Suprapubic skin (tissue), 4 donors: Measurements from ENCODE around the gene DCUN1D3. TPM values are rescaled to one million over a fixed set of nuclear protein-coding genes. Genes with fewer than 3 reads are reported as not detected.
"Not testable (repeated sequence)": the region's sequence is repeated elsewhere in the genome, so short reads cannot be mapped to it uniquely, and the experiment has no call there.

ENCODE experiments used
- DNase-seq, 2 donors: peaks; one replicate each; pipeline ENCODE4 v3.0.0-alpha.2; 2019; ENCODE audit warnings: low spot score in 2 of 2
- H3K27ac ChIP-seq: fragments of 200-600 bp; sonication (generic); one replicate; pipeline ENCODE4 v1.5.1; 2019
- H3K27me3 ChIP-seq: fragments of 200-600 bp; sonication (generic); one replicate; pipeline ENCODE4 v1.5.1; 2019
- H3K36me3 ChIP-seq: fragments of 200-600 bp; sonication (generic); one replicate; pipeline ENCODE4 v1.5.1; 2019
- H3K4me1 ChIP-seq: fragments of 200-600 bp; sonication (generic); one replicate; pipeline ENCODE4 v1.5.1; 2019
- H3K4me3 ChIP-seq: fragments of 200-600 bp; sonication (generic); one replicate; pipeline ENCODE4 v1.5.1; 2019; ENCODE audit warnings: mild to moderate bottlenecking
- H3K9me3 ChIP-seq: fragments of 200-600 bp; sonication (generic); one replicate; pipeline ENCODE4 v1.5.1; 2019
- EP300 ChIP-seq: sonication (generic); formaldehyde crosslinking; IDR thresholded peaks from one replicate; pipeline ENCODE4 v1.6.1; 2017; ENCODE audit warnings: antibody characterized with exemption
- POLR2A ChIP-seq, 2 donors: fragments of 450-650 bp; IDR thresholded peaks; one replicate each; pipeline ENCODE4 v1.6.1; 2017; ENCODE audit warnings: antibody characterized with exemption in 2 of 2, mild to moderate bottlenecking in 2 of 2, moderate library complexity in 2 of 2
- POLR2AphosphoS5 ChIP-seq, 3 donors: sonication (generic); formaldehyde crosslinking; IDR thresholded peaks; one replicate each; pipeline ENCODE4 v1.6.1; 2017; ENCODE audit warnings: antibody characterized with exemption in 3 of 3
- WGBS: methylation state at CpG from one replicate; pipeline ENCODE4 v1.1.5; 2018; 5-methylcytosine and 5-hydroxymethylcytosine counted together
- total RNA-seq, 4 donors: library from RNA; depleted of rRNA; stranded (reverse); fragments of >200 nt; gene quantifications; one replicate each; pipeline ENCODE4 v1.1.0, GENCODE V29; 2016
- TF ChIP-seq, protein P1 (sequence below), 2 donors: fragments of 200-600 bp in 1 of 2; fragments of 450-650 bp in 1 of 2; sonication (generic) in 1 of 2; IDR thresholded peaks; one replicate each; pipeline ENCODE4 v1.5.1; 2016 to 2019; ENCODE audit warnings: antibody characterized with exemption in 2 of 2, mild to moderate bottlenecking in 1 of 2, moderate library complexity in 1 of 2

The DCUN1D3 gene
- 10 to 100 TPM; 16.6 to 31.8 (median 21.1) TPM for total RNA-seq

- DNase-seq: peak; percentile 97 to 98
- WGBS: under 1% methylated on average over 46 of the region's 62 CpGs
- H3K4me1 ChIP-seq: peaks cover 67% of the 10 kb centered on the region
- H3K27me3 ChIP-seq: no peaks in the 10 kb centered on the region
- H3K36me3 ChIP-seq: peaks cover 8% of the 10 kb centered on the region
- TF ChIP-seq POLR2AphosphoS5 (IDR thresholded peaks at IDR 0.05) (peak; percentile 75 to 92 (median 76)), EP300 (no peak), POLR2A (IDR thresholded peaks at IDR 0.05) (peak; percentile 54 to 88)
- TF ChIP-seq, protein P1, sequence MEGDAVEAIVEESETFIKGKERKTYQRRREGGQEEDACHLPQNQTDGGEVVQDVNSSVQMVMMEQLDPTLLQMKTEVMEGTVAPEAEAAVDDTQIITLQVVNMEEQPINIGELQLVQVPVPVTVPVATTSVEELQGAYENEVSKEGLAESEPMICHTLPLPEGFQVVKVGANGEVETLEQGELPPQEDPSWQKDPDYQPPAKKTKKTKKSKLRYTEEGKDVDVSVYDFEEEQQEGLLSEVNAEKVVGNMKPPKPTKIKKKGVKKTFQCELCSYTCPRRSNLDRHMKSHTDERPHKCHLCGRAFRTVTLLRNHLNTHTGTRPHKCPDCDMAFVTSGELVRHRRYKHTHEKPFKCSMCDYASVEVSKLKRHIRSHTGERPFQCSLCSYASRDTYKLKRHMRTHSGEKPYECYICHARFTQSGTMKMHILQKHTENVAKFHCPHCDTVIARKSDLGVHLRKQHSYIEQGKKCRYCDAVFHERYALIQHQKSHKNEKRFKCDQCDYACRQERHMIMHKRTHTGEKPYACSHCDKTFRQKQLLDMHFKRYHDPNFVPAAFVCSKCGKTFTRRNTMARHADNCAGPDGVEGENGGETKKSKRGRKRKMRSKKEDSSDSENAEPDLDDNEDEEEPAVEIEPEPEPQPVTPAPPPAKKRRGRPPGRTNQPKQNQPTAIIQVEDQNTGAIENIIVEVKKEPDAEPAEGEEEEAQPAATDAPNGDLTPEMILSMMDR (IDR thresholded peaks at IDR 0.05): no peak
- peak within 1 kb of the TSS; percentile 97 for H3K27ac ChIP-seq
- H3K4me3 ChIP-seq: peak within 1 kb of the TSS; percentile 61
- no peaks in the 10 kb centered on the region for H3K9me3 ChIP-seq
Measured at GRCh38 chr16:20900299-20901067, at the start of gene DCUN1D3, which contains the start of gene LYRM1. Gene DCUN1D3 (minus strand): TSS chr16:20900358. CDS start chr16:20862538, 37,820 bp downstream. Gene LYRM1 (plus strand): TSS chr16:20900771. CDS start chr16:20915556, 14,785 bp downstream.

GRCh38 chr16:20949660-20950059 lies 49.5 kb upstream of the DCUN1D3 start:
- Histone ChIP-seq H3K36me3 (no peaks in the 10 kb centered on the region), H3K9me3 (no peaks in the 10 kb centered on the region), H3K4me3 (no peak overlapping the region), H3K27me3 (no peaks in the 10 kb centered on the region), H3K27ac (no peak overlapping the region), H3K4me1 (no peaks in the 10 kb centered on the region)
- 81% methylated on average over 3 of the region's 3 CpGs for WGBS
- DNase-seq: no peak
- TF ChIP-seq EP300 (no peak), POLR2AphosphoS5 (IDR thresholded peaks at IDR 0.05) (no peak), POLR2A (IDR thresholded peaks at IDR 0.05) (no peak)
- TF ChIP-seq, protein P1 (IDR thresholded peaks at IDR 0.05): no peak

GRCh38 chr16:20948444-20948843 lies 48.3 kb upstream of the DCUN1D3 start:
- 88% methylated on average over 9 of the region's 9 CpGs for WGBS
- Histone ChIP-seq H3K9me3 (no peaks in the 10 kb centered on the region), H3K27me3 (no peaks in the 10 kb centered on the region), H3K27ac (no peak overlapping the region), H3K4me1 (no peaks in the 10 kb centered on the region), H3K4me3 (no peak overlapping the region), H3K36me3 (no peaks in the 10 kb centered on the region)
- TF ChIP-seq EP300 (no peak), POLR2A (IDR thresholded peaks at IDR 0.05) (no peak), POLR2AphosphoS5 (IDR thresholded peaks at IDR 0.05) (no peak)
- TF ChIP-seq, protein P1 (IDR thresholded peaks at IDR 0.05): no peak
- DNase-seq: no peak

GRCh38 chr16:20946015-20946629 lies 46.0 kb upstream of the DCUN1D3 start:
- no peak overlapping the region for H3K4me3 ChIP-seq
- no peaks in the 10 kb centered on the region for H3K27me3 ChIP-seq
- no peak for TF ChIP-seq EP300
- no peak for TF ChIP-seq POLR2AphosphoS5 (IDR thresholded peaks at IDR 0.05)
- TF ChIP-seq POLR2A (IDR thresholded peaks at IDR 0.05): no peak
- TF ChIP-seq, protein P1 (IDR thresholded peaks at IDR 0.05): no peak
- no peaks in the 10 kb centered on the region for H3K9me3 ChIP-seq
- no peaks in the 10 kb centered on the region for H3K36me3 ChIP-seq
- no peaks in the 10 kb centered on the region for H3K4me1 ChIP-seq
- 90% methylated on average over 8 of the region's 8 CpGs for WGBS
- H3K27ac ChIP-seq: no peak overlapping the region
- no peak for DNase-seq

DNA sequence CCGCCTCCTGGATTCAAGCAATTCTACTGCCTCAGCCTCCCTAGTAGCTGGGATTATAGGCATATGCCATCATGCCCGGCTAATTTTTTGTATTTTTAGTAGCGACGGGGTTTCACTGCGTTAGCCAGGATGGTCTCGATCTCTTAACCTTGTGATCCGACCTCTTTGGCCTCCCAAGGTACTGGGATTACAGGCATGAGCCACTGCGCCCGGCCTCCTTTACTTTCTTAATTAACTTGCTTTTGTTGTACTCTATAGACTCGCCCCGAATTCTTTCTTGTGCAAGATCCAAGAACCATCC lies 45.4 kb upstream of the DCUN1D3 start:
- H3K27ac ChIP-seq, H3K27me3 ChIP-seq, H3K9me3 ChIP-seq, H3K4me3 ChIP-seq, DNase-seq, H3K4me1 ChIP-seq, H3K36me3 ChIP-seq: not testable (repeated sequence)
- 93% methylated on average over 11 of the region's 11 CpGs for WGBS
